HUDEP-2 (cell line): ENCODE measurements around the gene NCKAP5.

Experiments used
- DNase-seq, 76 experiments: peaks; one replicate each; lab custom pipeline; 2025; ENCODE audit not compliant: unreplicated experiment in 76 of 76; lab: John Stamatoyannopoulos, UW

Gene NCKAP5

GRCh38 chr2:133498662-133499585, 69.3 kb downstream of the NCKAP5 start:
- no peak for DNase-seq

DNA sequence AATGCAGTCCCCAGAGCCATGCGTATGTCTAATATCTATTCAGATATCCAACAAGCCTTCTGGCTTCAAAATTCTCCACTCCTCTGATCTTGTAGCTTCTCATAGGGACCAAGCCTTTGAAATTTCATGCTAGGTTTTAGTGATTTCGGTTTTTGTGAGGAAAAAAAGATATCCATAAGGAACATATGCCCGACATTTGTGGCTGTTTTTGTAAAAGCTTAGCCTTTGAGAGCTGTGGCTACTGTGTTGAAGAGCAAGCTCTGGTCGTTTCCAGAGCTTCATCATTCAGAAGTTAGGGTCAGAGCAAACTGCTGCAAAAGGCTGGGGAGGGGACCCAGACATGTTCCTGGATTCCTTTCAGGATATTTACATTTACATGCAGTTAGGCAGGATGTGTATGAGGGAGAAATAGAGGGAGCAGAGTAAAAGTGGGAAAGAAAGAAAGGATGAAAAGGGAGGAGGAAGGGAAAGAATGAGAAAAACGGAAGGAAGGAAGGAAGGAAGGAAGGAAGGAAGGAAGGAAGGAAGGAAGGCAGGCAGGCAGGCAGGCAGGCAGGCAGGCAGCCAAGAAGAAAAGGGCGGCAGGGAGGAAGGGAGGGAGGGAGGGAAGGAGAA, 70.2 kb downstream of the NCKAP5 start:
- no peak for DNase-seq

DNA sequence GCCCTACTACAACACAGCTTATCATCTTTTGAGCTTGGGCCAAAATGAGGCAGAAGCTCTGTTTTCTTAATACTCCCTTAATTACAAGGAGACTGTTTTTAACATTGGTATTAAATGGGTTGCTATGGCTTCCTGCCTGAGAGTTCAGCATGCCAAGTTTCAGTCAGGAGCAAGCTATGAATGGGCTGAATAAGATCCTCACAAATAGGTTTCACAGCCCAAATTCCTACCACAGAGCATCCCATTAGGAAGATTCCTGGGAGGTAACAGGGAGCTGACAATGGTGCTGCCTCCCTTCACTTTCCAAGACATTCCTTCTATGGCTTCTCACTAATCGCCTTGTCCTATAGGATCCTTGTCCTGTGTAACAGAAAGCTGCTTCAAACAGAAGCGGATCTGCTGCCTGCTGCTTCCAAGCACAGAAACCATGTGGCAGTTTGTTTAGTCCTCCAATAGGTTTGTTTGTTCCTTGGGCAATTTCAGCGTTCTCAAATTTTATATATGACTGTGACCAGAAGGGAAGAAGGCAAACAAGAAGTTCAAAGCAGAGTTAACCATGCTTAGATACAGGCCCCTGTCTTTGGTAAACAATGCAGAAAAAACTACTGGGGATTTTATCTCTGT, 70.9 kb downstream of the NCKAP5 start:
- no peak for DNase-seq

DNA sequence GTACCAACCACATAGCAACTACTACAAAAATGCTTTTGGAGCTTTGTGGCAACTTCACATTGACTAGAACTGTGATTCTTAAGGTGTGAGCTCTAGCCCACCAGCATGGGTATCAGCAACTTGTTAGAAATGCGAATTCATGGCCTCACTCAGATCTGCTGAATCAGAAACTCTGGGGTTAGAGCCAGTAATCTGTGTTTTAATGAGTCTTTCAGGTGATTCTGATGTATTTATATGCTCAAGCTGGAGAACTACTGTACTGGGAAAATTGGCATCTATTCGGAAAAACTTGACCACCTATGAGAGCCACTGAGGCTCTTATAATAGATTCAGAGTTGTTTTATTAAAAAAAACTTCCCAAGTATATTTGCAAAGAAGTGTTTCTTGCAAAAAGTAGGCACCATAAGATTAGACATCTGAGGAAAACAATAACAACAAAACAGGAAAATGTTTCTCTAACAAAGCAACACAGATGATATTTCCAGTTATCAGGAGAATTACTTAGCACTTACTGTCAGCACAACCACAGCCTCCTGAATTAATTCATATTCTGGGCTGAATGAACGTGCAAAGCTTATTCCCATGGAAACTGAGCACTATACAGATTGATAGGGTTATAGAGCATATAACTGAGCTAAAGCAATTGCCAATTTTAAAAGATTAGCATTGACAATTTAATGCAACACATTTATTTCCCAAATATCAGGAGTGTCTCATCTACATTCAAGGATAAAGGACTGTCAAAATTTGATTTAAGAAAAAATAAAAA, 71.6 kb downstream of the NCKAP5 start:
- no peak for DNase-seq

DNA sequence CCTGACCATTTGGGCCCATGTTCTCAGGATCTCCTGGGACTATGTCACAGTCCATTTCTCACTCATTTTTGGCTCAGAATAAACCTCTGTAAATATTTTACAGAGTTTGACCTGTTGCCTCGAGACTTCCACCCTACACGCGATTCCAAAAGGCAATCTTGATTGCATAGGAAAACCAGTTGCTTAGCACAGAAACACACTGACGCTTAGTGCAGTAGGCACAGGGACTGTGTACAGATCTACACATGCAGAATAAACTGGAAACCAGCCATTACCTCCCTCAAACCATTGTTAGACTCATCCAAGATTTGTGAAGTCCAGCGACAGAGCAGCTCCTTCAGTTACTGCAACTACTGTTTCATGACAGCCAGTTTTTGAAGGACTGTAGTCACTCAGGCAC, 73.0 kb downstream of the NCKAP5 start:
- DNase-seq: no peak

DNA sequence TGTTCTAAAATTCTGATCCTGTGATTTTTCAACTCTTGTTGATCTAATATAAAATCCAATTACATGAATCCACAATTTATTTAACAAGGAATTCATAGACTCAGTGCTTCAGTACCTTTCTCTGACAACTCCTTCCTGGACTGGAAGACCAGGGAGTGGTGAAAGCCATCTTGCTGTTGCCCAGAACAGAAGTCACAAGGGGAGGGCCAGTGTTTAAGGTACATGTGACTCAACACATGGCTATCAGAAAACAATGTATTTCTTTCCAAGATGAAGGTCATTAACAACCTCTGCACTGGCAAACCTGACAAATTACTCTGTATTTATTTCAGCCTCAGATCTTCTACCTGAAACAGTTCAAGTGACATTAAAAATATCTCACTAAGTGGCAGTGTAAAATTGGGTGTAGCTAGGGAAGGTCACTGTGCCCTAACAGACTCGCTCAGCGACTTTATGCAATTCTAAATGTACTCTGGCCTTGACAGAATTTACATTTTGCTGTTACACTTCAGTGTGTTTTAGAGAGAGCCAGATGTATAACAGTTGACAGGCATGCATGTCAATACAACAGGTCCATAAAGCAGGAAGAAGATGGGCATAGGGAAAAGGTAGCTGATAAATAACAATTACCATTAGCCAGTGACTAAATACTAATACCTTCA, 75.4 kb downstream of the NCKAP5 start:
- DNase-seq: no peak

- DNase-seq: no peak
Measured at GRCh38 chr2:133490411-133490980, 77.8 kb downstream of the NCKAP5 start.

DNA sequence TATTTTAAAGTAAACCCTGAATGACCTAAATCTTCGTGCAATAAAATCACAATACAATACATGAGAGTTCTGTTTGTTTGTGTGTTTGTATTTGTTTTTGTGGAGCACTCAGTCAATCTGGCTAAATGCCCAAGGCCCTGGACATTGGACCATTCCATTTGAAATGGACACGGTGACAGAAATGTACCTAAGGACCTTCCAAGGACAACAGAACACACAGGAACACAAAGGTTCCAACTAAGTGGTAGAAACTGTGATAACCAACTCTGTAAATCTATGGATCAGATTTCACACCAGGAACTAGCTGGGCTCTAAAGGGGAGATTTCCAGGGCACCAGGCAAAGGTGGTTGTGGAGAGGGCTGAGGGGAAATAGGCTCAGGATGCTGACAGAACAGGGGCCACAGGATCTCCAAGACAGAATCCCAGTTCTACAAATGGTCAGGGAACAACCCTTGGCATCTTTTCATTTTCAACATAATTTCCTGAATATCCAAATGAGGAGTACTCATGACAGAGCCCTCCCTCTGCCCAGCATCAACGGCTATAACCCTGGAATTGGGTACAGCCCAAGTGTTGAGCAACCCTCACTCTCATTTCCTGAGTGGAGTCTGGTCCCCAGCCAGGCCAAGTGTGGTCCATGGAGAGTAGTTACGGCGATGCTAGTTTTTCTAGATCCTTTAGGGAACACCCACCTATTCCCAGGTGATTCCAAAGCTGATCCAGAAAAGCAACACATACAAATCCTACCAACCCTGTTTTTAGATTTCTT, 78.4 kb downstream of the NCKAP5 start:
- DNase-seq: no peak

- no peak for DNase-seq
Measured at GRCh38 chr2:133489146-133489545, 79.1 kb downstream of the NCKAP5 start.

- no peak for DNase-seq
Measured at GRCh38 chr2:133486771-133487191, 81.5 kb downstream of the NCKAP5 start.

DNA sequence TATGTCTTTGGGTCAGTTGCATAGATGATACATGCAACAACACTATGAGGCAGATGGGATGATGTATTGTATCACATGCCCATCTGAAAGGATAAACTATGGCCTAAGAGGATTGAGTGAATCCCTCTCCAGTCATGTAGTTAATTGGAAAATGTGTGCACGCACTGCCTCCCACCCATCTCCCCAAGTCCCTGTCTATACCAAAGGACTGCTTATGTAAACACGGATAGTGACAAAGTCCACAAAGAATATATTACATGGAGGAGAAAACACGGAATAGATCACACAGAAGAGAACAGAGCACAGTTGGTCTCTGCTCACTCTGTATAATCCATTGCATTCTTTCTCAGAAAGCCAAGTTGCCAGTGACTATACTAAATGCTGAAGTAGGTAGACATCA, 82.4 kb downstream of the NCKAP5 start:
- DNase-seq: no peak

DNA sequence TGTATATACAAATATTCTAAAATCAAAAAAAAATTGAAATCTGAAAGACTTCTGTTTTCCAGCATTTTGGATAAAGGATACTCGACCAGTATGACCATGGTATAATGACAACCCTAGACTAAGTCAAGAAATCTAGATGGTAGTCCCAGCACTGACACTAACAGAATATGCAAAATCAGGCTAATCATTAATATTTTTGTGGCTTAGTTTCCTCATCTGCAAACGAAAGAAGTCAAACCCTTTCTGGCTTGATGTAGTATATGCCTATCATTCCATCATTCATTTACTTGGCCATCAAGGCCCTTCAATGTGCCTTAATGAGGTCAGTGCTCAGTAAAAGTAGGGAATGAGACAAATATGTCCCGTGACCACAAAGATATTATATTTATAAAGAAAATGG, 83.5 kb downstream of the NCKAP5 start:
- DNase-seq: no peak

DNA sequence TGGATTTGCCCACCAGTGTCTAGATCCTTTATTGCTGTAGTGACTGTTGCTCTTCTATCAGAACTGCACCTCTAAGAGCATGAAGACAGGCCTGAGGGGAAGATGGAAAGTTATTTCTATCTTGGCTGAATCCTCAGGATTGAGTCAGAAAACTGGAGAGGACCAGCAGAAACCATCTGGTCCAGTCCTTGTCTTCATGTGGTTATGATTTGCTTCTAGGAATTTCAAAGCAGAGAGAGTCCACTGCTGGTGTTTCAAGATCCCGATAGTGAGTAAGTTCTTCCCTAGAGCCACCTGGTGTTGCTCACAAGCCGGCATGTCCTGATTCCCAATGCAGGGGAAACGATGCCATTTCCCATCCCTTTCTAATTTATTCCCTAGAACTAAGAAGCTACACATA, 84.2 kb downstream of the NCKAP5 start:
- no peak for DNase-seq

GRCh38 chr2:133483181-133483580, 85.1 kb downstream of the NCKAP5 start:
- DNase-seq: no peak

- no peak for DNase-seq
Measured at GRCh38 chr2:133480707-133481429, 87.4 kb downstream of the NCKAP5 start.

DNA sequence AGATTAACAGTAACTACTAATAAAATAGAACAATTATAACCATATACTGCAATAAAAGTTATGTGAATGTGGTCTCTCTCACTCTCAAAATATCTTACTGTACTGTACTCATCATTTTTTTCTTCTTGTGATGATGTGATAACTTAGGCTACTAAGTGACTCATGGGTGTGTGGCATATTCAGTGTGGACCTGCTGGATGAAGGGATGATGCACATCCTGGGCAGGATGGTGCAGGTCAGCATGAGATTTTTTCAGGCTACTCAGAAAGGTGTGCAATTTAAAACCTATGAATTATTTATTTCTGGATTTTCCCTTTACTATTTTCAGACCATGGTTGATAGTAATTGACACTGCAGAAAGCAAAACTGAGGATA, 90.7 kb downstream of the NCKAP5 start:
- DNase-seq: no peak

DNA sequence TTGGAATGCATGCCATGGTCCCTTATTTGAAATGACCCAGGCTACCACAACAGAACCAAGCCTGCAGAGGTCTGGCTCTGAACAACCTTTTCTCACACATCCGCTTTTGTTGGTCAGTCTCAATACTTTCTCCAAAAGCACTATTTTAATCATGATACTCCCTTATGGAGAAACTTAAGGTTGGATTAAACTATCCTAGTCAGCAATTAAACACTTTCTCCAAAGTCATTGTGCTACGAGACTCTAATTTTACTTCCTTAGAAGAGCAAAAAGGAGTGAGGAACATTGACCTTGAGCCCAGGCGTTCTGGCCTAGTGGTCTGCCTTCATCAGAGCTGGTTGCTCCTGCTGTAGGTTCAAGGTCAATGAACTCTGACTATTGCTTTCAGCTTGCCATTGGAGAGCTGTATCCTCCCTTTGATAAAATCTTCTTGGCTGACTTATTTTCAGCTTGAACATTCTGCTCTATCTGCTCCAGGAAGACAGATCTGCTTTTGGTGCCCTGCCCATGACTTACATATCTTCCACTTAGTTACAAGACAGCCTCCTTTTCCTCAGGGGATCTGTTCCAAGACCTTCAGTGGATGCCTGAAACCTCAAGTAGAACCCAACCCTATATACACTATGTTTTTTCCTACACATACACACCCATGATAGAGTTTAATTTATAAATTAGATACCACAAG, 91.2 kb downstream of the NCKAP5 start:
- no peak for DNase-seq

- no peak for DNase-seq
Measured at GRCh38 chr2:133476286-133476685, 92.0 kb downstream of the NCKAP5 start.
